GM12872 (cell line): Measurements from ENCODE around the gene CAMTA1.

ENCODE experiments used
- TF ChIP-seq, protein P1 (sequence below): IDR thresholded peaks from 3 replicates; pipeline ENCODE4 v1.5.1; 2011; ENCODE audit warnings: low read depth, mild to moderate bottlenecking, low read length, moderate library complexity; ENCODE audit not compliant: insufficient read depth

The CAMTA1 gene

GRCh38 chr1:6860401-6860800, 75.1 kb downstream of the CAMTA1 start:
- TF ChIP-seq, protein P1, sequence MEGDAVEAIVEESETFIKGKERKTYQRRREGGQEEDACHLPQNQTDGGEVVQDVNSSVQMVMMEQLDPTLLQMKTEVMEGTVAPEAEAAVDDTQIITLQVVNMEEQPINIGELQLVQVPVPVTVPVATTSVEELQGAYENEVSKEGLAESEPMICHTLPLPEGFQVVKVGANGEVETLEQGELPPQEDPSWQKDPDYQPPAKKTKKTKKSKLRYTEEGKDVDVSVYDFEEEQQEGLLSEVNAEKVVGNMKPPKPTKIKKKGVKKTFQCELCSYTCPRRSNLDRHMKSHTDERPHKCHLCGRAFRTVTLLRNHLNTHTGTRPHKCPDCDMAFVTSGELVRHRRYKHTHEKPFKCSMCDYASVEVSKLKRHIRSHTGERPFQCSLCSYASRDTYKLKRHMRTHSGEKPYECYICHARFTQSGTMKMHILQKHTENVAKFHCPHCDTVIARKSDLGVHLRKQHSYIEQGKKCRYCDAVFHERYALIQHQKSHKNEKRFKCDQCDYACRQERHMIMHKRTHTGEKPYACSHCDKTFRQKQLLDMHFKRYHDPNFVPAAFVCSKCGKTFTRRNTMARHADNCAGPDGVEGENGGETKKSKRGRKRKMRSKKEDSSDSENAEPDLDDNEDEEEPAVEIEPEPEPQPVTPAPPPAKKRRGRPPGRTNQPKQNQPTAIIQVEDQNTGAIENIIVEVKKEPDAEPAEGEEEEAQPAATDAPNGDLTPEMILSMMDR = no peak

DNA sequence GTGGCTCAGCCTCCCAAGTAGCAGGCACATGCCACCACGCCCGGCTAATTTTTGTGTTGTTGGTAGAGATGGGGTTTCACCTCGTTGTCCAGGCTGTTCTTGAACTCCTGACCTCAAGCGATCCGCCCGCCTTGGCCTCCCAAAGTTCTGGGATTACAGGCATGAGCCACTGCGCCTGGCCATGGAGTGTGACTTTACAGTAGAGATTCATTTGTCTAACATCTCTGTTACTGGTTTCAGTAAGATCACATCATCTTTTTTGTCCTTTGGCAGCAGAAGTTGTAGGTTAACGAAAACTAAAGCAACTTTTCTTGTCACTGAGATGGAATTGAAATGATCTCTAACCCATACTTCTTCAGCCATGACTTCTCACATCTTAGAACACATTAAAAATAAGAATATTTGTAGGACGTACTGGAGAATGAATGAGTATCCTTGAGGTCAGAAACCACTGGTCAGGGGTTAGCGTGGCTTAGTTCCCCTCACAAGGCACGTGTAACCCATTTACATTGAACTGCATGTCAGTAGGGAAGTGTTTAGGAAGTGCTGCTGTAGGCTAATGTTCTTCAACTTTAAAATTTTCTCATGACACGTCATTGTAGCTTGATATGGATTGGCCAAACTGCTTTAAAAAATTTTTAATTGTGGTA, 75.9 kb downstream of the CAMTA1 start:
- TF ChIP-seq, protein P1 = no peak

- TF ChIP-seq, protein P1 = no peak
Measured at GRCh38 chr1:6862906-6863305, 77.7 kb downstream of the CAMTA1 start.

DNA sequence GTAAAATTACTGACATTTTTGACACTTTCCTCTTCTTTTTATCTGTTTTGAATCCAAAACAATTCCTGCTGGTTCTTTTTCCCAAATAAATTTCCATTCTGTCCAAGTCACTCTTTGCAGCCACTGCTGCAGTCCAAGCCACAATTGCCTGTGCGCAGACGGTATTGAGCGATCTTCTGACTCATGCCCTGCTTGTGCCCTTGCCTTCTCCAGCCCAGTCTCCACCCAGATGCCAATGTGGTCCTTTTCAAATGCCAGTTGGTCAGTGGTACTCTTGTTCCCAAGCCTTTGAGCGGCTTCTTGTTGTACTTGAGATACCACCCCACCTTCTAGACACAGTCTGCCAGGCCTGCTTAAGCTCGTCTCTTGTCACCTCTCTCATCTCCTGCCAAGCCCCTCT, 78.9 kb downstream of the CAMTA1 start:
- TF ChIP-seq, protein P1 = no peak

- TF ChIP-seq, protein P1 = no peak
Measured at GRCh38 chr1:6866825-6867224, 81.6 kb downstream of the CAMTA1 start.

DNA sequence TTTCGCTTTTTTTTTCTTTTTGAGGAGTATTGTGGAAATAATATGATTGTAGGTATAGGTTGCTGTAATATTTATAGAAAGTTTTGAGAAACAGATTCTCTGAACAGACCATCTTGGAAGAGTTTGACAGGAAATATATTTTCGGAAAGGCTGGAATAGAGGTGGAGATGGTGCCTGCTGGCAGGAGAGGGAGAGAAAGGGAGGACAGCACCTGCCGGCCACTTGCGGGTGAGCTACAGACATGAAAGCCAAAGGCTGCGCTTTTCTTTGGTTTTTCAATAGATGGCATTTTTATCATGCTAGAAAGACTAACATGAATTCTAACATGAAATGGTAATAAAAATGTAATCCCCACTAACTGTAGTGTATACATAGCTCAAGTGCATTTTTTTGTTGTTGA, 82.1 kb downstream of the CAMTA1 start:
- TF ChIP-seq, protein P1 = no peak

- TF ChIP-seq, protein P1 = no peak
Measured at GRCh38 chr1:6867729-6868659, 82.7 kb downstream of the CAMTA1 start.
